Nephron (organoid): ENCODE measurements around the gene SSPN.
A peak's percentile ranks its signal among the peaks of the same experiment; 100 is the strongest.

Experiments used
- H3K27ac Mint-ChIP-seq, 3 experiments: 2 replicates each; pipeline ENCODE4 v1.8.0; 2020; ENCODE audit warnings: mixed read lengths in 3 of 3, mild to moderate bottlenecking in 2 of 3, moderate library complexity in 1 of 3
- H3K27me3 Mint-ChIP-seq: 2 replicates; pipeline ENCODE4 v1.8.0; 2021; ENCODE audit warnings: low read depth, mild to moderate bottlenecking, moderate library complexity, mixed read lengths
- H3K36me3 Mint-ChIP-seq: 2 replicates; pipeline ENCODE4 v1.8.0; 2020; ENCODE audit warnings: low read depth, mixed read lengths
- H3K4me1 Mint-ChIP-seq: 2 replicates; pipeline ENCODE4 v1.8.0; 2020; ENCODE audit warnings: mixed read lengths
- H3K4me3 Mint-ChIP-seq, 3 experiments: 2 replicates each; pipeline ENCODE4 v1.8.0; 2020; ENCODE audit warnings: mild to moderate bottlenecking in 3 of 3, mixed read lengths in 3 of 3, moderate library complexity in 2 of 3
- H3K9me3 Mint-ChIP-seq: 2 replicates; pipeline ENCODE4 v1.8.0; 2020; ENCODE audit warnings: mixed read lengths
- CTCF ChIP-seq, 3 experiments: fragments of 200-600 bp; sonication (generic); IDR thresholded peaks; one replicate each; pipeline ENCODE4 v1.5.0; 2021; ENCODE audit warnings: antibody characterized with exemption in 3 of 3; ENCODE audit not compliant: unreplicated experiment in 3 of 3

The SSPN gene

GRCh38 chr12:26265606-26266005, 70.2 kb downstream of the SSPN start:
- Mint-ChIP-seq H3K27me3 (peaks cover 3% of the 10 kb centered on the region), H3K27ac (no peak overlapping the region), H3K4me1 (peaks cover 15% of the 10 kb centered on the region), H3K4me3 (no peak overlapping the region), H3K9me3 (peaks cover 10% of the 10 kb centered on the region), H3K36me3 (no peaks in the 10 kb centered on the region)
- TF ChIP-seq CTCF (IDR thresholded peaks at IDR 0.05; ENCODE audit: unreplicated experiment in 3 of 3), result no peak

DNA sequence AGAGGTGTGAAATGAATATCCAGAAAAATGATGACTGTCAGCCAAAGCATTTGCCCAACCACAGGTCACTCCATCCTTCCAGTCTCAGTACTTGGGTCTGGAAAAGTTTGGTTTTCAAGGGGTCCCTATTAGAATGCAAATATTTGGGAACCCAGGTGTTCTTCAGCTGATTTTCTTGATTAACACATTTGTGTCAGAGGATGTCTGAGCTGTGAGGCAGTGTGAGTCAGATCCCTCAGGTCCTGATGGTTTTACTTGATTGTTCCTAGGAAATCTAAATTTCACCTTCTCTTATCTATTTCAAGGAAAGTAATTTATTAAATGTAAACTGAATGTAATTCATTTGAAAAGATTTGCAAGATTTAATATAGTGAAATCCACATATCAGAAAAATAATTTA, 71.5 kb downstream of the SSPN start:
- Mint-ChIP-seq H3K4me1 (peaks cover 26% of the 10 kb centered on the region), H3K9me3 (peaks cover 7% of the 10 kb centered on the region), H3K27me3 (peaks cover 3% of the 10 kb centered on the region), H3K4me3 (no peak overlapping the region), H3K27ac (no peak overlapping the region), H3K36me3 (no peaks in the 10 kb centered on the region)
- TF ChIP-seq CTCF (IDR thresholded peaks at IDR 0.05; ENCODE audit: unreplicated experiment in 3 of 3), result no peak

DNA sequence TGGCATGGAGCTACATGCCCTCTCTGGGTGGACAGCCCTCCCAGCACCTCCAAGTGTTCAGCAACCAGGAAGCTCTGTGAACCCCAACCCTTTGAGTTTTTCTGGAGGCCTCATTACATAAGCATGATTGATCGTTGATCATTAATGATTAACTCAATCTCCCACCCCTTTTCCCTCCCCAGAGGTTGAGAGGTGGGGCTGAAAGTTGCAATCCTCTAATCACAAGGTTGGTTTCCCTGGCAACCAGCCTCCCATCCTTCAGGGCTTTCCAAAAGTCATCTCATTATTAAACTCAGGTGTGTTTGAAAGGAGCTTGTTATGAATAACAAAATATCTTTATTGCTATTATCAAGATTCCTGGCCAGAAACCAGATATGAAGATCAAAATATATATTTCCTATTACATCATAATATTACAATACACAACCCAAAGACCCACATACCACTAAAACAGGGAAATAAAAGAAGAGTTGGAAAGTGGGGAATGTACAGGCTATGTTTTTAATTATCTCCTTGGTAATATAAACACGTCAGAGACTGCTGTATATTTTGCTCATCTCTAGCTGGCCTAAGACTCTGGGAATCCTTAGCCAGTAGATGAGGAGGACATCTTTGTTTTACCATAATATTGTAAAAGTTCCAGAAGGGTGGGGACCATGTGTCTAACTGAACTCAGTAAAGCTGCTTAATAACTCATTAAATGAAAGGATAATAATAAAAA, 73.6 kb downstream of the SSPN start:
- Mint-ChIP-seq H3K36me3 (no peaks in the 10 kb centered on the region), H3K9me3 (no peaks in the 10 kb centered on the region), H3K4me1 (peaks cover 47% of the 10 kb centered on the region), H3K27ac (peak overlapping the region in 2 of 3 experiments; percentile 75 to 86), H3K4me3 (no peak overlapping the region), H3K27me3 (peaks cover 3% of the 10 kb centered on the region)
- no peak for TF ChIP-seq CTCF (IDR thresholded peaks at IDR 0.05; ENCODE audit: unreplicated experiment in 3 of 3)

- Mint-ChIP-seq H3K27me3 (peaks cover 3% of the 10 kb centered on the region), H3K9me3 (no peaks in the 10 kb centered on the region), H3K27ac (peak overlapping the region in 2 of 3 experiments; percentile 75 to 86), H3K36me3 (no peaks in the 10 kb centered on the region), H3K4me3 (peak overlapping the region in 1 of 3 experiments; percentile 19), H3K4me1 (peaks cover 55% of the 10 kb centered on the region)
- TF ChIP-seq CTCF (IDR thresholded peaks at IDR 0.05; ENCODE audit: unreplicated experiment in 3 of 3), result no peak
Measured at GRCh38 chr12:26269562-26270284, 74.3 kb downstream of the SSPN start.

DNA sequence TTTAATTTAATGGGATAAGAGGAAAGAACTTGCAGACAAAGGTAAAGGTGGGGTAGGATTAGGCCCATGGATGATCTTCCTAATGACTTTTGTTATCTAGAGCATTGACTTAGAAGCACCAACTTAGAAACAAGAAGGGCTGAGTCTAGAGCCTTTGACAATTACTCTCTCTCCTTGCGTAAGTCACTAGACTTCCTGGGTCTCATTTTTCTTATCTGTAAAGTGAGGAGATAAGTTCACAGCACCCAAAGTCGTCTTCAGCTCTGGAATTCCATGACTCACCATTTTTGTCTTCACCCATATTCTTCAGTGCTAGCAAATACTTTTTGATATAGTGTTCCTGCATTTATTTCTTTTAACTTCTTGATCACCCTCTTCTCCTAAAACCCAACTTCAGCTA, 75.7 kb downstream of the SSPN start:
- TF ChIP-seq CTCF (IDR thresholded peaks at IDR 0.05; ENCODE audit: unreplicated experiment in 3 of 3), result no peak
- no peaks in the 10 kb centered on the region for H3K36me3 Mint-ChIP-seq
- H3K9me3 Mint-ChIP-seq, result no peaks in the 10 kb centered on the region
- peak overlapping the region; percentile 15 to 88 (median 68) for H3K27ac Mint-ChIP-seq
- peaks cover 3% of the 10 kb centered on the region for H3K27me3 Mint-ChIP-seq
- H3K4me3 Mint-ChIP-seq, result no peak overlapping the region
- peaks cover 63% of the 10 kb centered on the region for H3K4me1 Mint-ChIP-seq
